RPMI8226 (cell line): ENCODE measurements around the gene SLC39A11.
"Not testable (repeated sequence)": the region's sequence is repeated elsewhere in the genome, so short reads cannot be mapped to it uniquely, and the experiment has no call there.

Experiments
- DNase-seq: peaks from one replicate; pipeline ENCODE4 v3.0.0-alpha.2; 2015

The SLC39A11 gene

GRCh38 chr17:72812823-72813222, 279.7 kb downstream of the SLC39A11 start:
- no peak for DNase-seq

DNA sequence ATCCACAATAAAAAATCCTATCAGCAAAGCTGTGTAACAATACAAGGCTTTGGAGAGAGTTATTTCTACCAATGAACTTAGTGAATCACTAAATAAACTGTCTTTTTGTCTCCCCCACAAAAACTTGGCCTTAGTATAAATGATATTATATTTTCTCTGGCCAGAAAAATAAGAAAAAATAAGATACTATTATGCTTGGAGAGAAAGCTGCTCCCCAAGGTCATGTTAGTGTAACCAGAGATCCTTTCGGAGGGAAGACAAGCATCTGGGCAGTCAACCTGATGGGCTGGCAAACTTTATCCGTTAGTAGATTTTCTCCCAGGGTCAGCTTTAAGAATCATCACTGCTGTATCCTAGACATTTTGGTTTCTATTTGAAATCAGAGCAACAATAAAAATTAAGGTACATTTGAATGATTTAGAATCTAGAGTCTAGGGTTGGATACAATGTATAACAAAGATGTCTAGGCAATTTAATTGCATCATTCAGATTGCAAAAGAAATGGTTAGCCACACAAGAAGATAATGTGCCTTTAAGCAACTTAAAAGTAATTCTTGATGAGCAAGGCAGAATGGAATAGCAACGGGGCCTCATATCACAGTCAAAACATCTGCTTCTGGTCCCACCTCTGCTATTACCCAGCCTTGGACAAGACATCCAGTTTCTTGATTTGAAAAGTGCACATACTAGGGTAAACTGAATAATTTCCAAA, 280.4 kb downstream of the SLC39A11 start:
- no peak for DNase-seq

DNA sequence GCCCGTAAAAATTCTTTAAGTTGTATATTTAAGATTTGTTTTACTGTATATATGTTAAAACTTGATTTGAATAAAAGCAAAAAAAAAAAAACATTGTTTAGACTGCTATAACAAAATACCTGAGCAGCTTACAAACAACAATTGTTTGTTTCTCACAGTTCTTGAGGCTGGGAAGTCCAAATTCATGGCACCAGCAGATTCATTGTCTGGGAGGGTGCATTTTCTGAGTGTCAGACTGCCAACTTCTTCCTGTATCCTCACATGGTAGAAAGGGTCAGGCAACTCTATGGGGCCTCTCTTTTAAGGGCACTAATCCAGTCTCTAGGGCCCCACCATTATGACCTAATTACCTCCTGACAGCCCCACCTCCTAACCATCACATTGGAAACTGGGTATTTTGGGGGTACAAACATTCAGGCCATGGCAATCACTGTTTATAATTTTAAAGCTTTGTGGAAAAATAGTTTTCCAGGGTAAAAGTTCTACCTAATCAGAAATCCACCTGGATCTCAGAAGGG, 281.4 kb downstream of the SLC39A11 start:
- no peak for DNase-seq

- DNase-seq: no peak
Measured at GRCh38 chr17:72806011-72806410, 286.5 kb downstream of the SLC39A11 start.

DNA sequence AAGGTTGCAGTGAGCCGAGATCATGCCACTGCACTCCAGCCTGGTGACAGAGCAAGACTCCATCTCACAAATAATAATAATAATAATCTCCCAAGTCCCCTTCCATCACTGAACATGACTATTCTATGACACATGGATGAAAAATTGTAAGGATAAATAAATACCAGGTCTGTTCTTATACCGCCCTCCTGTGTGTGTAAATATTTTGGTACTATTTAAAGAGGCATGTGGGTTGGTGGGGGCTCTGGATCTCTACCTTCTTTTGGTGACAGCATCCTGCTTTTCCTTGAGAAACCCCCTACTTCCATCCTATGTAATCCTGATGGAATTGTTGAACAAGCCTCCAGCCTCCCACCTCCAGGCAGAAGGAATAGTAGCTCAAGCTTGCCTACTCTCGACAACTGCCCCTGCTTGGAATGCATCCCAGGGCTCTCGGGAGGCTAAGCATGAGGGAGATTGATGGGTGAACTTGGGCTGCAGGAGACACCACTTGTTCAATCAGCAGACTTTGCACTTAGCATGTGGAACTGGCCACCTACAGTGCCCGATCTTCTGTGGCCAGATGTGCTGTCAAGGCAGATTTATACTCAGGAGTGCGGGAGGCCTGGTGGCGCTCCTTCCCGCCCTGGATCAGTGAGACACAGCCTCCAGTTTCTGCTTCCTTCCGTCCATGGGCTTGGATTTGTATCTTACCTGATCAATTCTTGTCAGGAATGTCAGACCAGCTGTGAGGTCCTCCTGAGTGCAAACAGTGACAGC, 287.4 kb downstream of the SLC39A11 start:
- no peak for DNase-seq

GRCh38 chr17:72802726-72803125, 289.8 kb downstream of the SLC39A11 start:
- DNase-seq: no peak

- no peak for DNase-seq
Measured at GRCh38 chr17:72797142-72797541, 295.3 kb downstream of the SLC39A11 start.

GRCh38 chr17:72795941-72796340, 296.5 kb downstream of the SLC39A11 start:
- no peak for DNase-seq

GRCh38 chr17:72794152-72794551, 298.3 kb downstream of the SLC39A11 start:
- DNase-seq: no peak

- DNase-seq: no peak
Measured at GRCh38 chr17:72792771-72793170, 299.7 kb downstream of the SLC39A11 start.

- no peak for DNase-seq
Measured at GRCh38 chr17:72790190-72790589, 302.3 kb downstream of the SLC39A11 start.

- DNase-seq: no peak
Measured at GRCh38 chr17:72789711-72790110, 302.8 kb downstream of the SLC39A11 start.

- no peak for DNase-seq
Measured at GRCh38 chr17:72788950-72789585, 303.4 kb downstream of the SLC39A11 start.

DNA sequence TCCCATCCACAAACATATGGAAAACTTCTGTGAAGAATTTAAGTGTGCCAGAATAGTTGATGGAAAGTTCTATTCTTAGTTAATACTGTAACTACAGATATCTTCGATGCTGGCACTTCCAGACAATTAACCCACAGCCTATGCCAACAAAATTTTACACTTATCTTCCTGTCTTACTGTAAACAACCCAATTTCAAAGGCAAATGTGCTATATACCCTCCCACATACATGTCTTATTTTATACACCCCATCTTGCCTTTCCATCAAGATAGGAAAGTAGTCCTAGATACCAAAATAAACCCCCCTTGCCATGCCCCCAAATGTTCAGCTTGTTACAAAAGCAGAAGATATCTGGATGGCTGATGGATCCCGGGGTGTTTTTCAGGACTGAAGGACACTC, 306.3 kb downstream of the SLC39A11 start:
- DNase-seq: no peak

GRCh38 chr17:72782985-72783701, 309.3 kb downstream of the SLC39A11 start:
- no peak for DNase-seq

- not testable (repeated sequence) for DNase-seq
Measured at GRCh38 chr17:72782437-72782836, 310.1 kb downstream of the SLC39A11 start.

- DNase-seq: no peak
Measured at GRCh38 chr17:72778169-72779151, 314.0 kb downstream of the SLC39A11 start.

DNA sequence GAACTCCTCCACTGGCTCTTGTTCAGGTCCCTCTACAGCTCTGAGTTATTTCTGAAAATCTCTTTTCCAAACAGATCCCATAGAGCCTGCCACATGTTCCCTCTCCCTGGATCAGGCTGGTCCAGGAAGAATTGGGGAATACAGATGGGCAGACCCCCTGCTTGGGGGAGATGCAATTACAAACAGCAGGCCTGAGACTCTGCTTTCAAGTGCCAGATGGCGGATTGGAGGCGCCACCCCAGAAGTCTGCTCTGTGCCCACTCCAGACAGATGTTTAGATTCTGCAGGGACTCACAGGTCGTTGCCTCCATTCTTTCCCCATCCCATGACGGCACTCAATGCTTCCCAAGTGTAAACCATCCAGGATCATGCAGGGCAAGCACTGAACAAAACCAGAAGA, 316.6 kb downstream of the SLC39A11 start:
- no peak for DNase-seq

DNA sequence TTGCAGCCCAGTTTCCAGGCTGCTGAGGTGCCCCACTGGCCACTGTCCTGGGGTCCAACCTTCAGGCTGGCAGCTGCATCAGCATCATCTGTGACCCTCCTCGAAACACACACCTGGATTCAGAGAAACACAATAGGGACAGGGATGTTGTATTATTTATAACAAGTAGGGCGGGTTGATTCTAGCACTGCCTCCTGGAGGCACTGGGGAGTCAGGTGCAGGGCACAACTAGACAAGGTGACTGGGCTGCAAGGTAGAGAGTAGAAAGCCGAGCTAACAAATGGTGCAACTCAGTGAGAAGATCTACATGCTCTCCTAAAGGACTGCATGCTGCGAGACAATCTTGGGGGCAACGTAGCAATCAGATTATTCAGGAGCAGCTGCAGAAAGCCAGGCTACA, 317.3 kb downstream of the SLC39A11 start:
- no peak for DNase-seq

- no peak for DNase-seq
Measured at GRCh38 chr17:72774236-72774635, 318.3 kb downstream of the SLC39A11 start.

DNA sequence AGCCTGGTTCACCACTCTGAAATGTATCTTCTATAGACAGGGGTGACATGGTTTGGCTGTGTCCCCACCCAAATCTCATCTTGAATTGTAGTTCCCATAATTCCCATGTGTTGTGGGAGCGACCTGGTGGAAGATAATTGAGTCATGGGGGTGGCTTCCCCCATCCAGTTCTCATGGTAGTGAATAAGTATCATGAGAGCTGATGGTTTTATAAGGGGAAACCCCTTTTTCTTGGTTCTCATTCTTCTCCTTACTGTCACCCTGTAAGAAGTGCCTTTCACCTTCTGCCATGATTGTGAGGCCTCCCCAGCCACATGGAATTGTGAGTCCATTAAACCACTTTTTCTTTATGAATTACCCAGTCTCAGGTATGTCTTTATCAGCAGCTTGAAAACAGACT, 319.3 kb downstream of the SLC39A11 start:
- not testable (repeated sequence) for DNase-seq

- DNase-seq: no peak
Measured at GRCh38 chr17:72772331-72772821, 320.1 kb downstream of the SLC39A11 start.
